ENCODE data around the gene LMTK2. TPM values are rescaled to one million over a fixed set of nuclear protein-coding genes. Genes with fewer than 3 reads are reported as not detected.

LMTK2 gene
- total RNA-seq, 1 experiment from 2014 or later = 7.5 TPM

GRCh38 chr7:98234429-98235147, 127.9 kb downstream of the LMTK2 start:
- DNase-seq (ENCODE audit: low spot score) = no peak

- DNase-seq (ENCODE audit: low spot score) = no peak
Observed at GRCh38 chr7:98235901-98236300, 129.2 kb downstream of the LMTK2 start.

- no peak for DNase-seq (ENCODE audit: low spot score)
Observed at GRCh38 chr7:98236355-98237185, 129.9 kb downstream of the LMTK2 start.

GRCh38 chr7:98238076-98238475, 131.4 kb downstream of the LMTK2 start:
- no peak for DNase-seq (ENCODE audit: low spot score)

GRCh38 chr7:98238976-98239375, 132.3 kb downstream of the LMTK2 start:
- DNase-seq (ENCODE audit: low spot score) = no peak

- peak; percentile 44 for DNase-seq (ENCODE audit: low spot score)
Observed at GRCh38 chr7:98240961-98241673, 134.5 kb downstream of the LMTK2 start.

GRCh38 chr7:98241674-98242241, 135.1 kb downstream of the LMTK2 start:
- no peak for DNase-seq (ENCODE audit: low spot score)

GRCh38 chr7:98242342-98242741, 135.7 kb downstream of the LMTK2 start:
- no peak for DNase-seq (ENCODE audit: low spot score)

- DNase-seq (ENCODE audit: low spot score) = no peak
Observed at GRCh38 chr7:98242934-98243333, 136.3 kb downstream of the LMTK2 start.

GRCh38 chr7:98244871-98245270, 138.2 kb downstream of the LMTK2 start:
- DNase-seq (ENCODE audit: low spot score) = no peak

- DNase-seq (ENCODE audit: low spot score) = no peak
Observed at GRCh38 chr7:98248156-98248555, 141.5 kb downstream of the LMTK2 start.

GRCh38 chr7:98249106-98249505, 142.4 kb downstream of the LMTK2 start:
- no peak for DNase-seq (ENCODE audit: low spot score)

GRCh38 chr7:98250789-98251188, 144.1 kb downstream of the LMTK2 start:
- no peak for DNase-seq (ENCODE audit: low spot score)

- no peak for DNase-seq (ENCODE audit: low spot score)
Observed at GRCh38 chr7:98251231-98251600, 144.6 kb downstream of the LMTK2 start.

- DNase-seq (ENCODE audit: low spot score) = peak; percentile 95
Observed at GRCh38 chr7:98251601-98252424, 145.2 kb downstream of the LMTK2 start, which contains the start of gene TECPR1. TECPR1 (minus strand) TSS chr7:98252232; CDS start chr7:98246146, 6,086 bp downstream.

GRCh38 chr7:98252425-98253054, 145.9 kb downstream of the LMTK2 start:
- no peak for DNase-seq (ENCODE audit: low spot score)

- DNase-seq (ENCODE audit: low spot score) = no peak
Observed at GRCh38 chr7:98254516-98254915, 147.9 kb downstream of the LMTK2 start.

GRCh38 chr7:98254951-98255610, 148.4 kb downstream of the LMTK2 start:
- no peak for DNase-seq (ENCODE audit: low spot score)

- DNase-seq (ENCODE audit: low spot score) = no peak
Observed at GRCh38 chr7:98256431-98256830, 149.8 kb downstream of the LMTK2 start.

- no peak for DNase-seq (ENCODE audit: low spot score)
Observed at GRCh38 chr7:98257701-98258100, 151.0 kb downstream of the LMTK2 start.
